ENCODE data around the gene DNAI4. TPM values are rescaled to one million over a fixed set of nuclear protein-coding genes. Genes with fewer than 3 reads are reported as not detected.

The DNAI4 gene
- total RNA-seq, 1 experiment from 2014 or later: 1.4 TPM

DNA sequence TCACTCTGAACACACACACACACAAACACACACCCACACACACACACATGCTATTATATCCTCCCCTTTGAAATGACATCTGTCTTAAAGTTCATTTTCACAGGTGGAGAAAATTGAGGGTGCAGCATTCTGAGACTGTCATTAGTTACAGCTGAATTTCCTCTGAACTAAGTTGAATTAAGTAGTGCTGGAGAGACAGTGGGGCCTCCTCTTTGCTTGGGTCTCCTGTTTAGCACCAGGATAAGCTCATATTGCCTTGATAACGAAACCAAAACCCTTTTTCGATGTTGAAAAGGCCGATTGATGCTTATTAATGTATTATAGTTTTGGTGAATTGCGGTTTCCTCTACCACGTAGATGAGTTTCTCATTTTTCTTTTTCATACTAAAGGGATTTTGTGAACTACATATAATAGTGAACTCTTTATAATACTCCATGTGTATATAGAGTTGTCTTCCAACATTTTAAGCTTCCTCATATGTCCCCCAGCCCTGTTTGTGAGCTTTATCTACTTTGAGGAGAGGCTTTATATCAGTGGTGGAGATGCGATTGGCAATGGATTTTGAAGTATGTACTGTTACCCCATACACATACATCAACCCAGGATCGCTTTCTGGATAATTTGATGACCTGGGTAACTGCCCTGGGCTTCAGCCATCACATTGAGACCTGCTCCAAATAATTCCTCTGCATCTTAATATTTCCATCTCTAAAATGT lies 155.0 kb downstream of the DNAI4 start:
- no peak overlapping the region for H3K4me3 ChIP-seq (ENCODE audit: low read depth, low read length)
- DNase-seq: no peak
- no peak overlapping the region for H3K4me3 Mint-ChIP-seq (ENCODE audit: unreplicated experiment)
- H3K9me3 ChIP-seq: no peaks in the 10 kb centered on the region
- no peaks in the 10 kb centered on the region for H3K27me3 Mint-ChIP-seq (ENCODE audit: insufficient read depth, unreplicated experiment)
- H3K4me1 ChIP-seq: no peaks in the 10 kb centered on the region
- no peaks in the 10 kb centered on the region for H3K4me1 Mint-ChIP-seq (ENCODE audit: low read depth, unreplicated experiment)
- H3K9me3 Mint-ChIP-seq (ENCODE audit: unreplicated experiment): no peaks in the 10 kb centered on the region
- ChIA-PET CTCF (no interaction called here), POLR2A (no interaction called here)
- no peak overlapping the region for H3K27ac Mint-ChIP-seq (ENCODE audit: unreplicated experiment)
- H3K27me3 ChIP-seq (replicated peaks; ENCODE audit: control insufficient read depth, insufficient read depth, low read length): no peaks in the 10 kb centered on the region
- intact Hi-C loops (cut with micrococcal nuclease; ENCODE audit: unreplicated experiment): loop anchor here (5.0 to 10.0 kb wide), 3 partner anchors 165 to 443 kb away; no protein-coding TSS in a partner anchor
- no peaks in the 10 kb centered on the region for H3K36me3 ChIP-seq (ENCODE audit: control insufficient read depth, insufficient read depth, low read length)
- BruUV-seq (replicated peaks): no TSS peak
- no peaks in the 10 kb centered on the region for H3K36me3 Mint-ChIP-seq (ENCODE audit: insufficient read depth, unreplicated experiment)
- no peak for TF ChIP-seq CTCF (IDR thresholded peaks at IDR 0.05; ENCODE audit: insufficient read depth in 1 of 2, low read depth in 1 of 2, low read length in 1 of 2, severe bottlenecking in 1 of 2, unreplicated experiment in 1 of 2)

DNA sequence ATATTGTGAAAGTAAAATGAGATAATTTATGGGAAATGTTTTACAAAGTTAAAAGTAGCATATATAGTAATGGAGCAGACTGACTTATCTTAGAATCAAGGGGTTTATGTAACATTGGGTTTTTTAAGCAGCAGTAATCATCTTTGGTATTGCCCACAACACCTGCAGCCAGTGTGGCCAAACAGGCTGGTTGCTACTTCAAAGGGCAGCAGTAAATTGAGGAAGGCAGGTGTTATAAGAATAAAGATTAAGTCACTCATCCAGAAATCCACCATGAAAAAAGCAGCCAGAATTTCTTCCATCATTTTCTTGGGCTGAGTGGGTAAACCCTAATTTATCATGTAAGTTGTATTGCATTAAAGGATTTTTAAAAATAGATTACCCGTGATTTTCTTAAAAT lies 155.7 kb downstream of the DNAI4 start:
- no peak overlapping the region for H3K4me3 ChIP-seq (ENCODE audit: low read depth, low read length)
- H3K27me3 ChIP-seq (replicated peaks; ENCODE audit: control insufficient read depth, insufficient read depth, low read length): no peaks in the 10 kb centered on the region
- intact Hi-C loops (cut with micrococcal nuclease; ENCODE audit: unreplicated experiment): loop anchor here (5.0 to 10.0 kb wide), 3 partner anchors 166 to 443 kb away; no protein-coding TSS in a partner anchor
- no peaks in the 10 kb centered on the region for H3K9me3 Mint-ChIP-seq (ENCODE audit: unreplicated experiment)
- no peaks in the 10 kb centered on the region for H3K36me3 Mint-ChIP-seq (ENCODE audit: insufficient read depth, unreplicated experiment)
- no peak for TF ChIP-seq CTCF (IDR thresholded peaks at IDR 0.05; ENCODE audit: insufficient read depth in 1 of 2, low read depth in 1 of 2, low read length in 1 of 2, severe bottlenecking in 1 of 2, unreplicated experiment in 1 of 2)
- BruUV-seq (replicated peaks): no TSS peak
- ChIA-PET CTCF (no interaction called here), POLR2A (no interaction called here)
- H3K4me1 ChIP-seq: no peaks in the 10 kb centered on the region
- no peak overlapping the region for H3K27ac Mint-ChIP-seq (ENCODE audit: unreplicated experiment)
- no peaks in the 10 kb centered on the region for H3K9me3 ChIP-seq
- H3K4me3 Mint-ChIP-seq (ENCODE audit: unreplicated experiment): no peak overlapping the region
- H3K36me3 ChIP-seq (ENCODE audit: control insufficient read depth, insufficient read depth, low read length): no peaks in the 10 kb centered on the region
- H3K27me3 Mint-ChIP-seq (ENCODE audit: insufficient read depth, unreplicated experiment): no peaks in the 10 kb centered on the region
- DNase-seq: no peak
- H3K4me1 Mint-ChIP-seq (ENCODE audit: low read depth, unreplicated experiment): no peaks in the 10 kb centered on the region

GRCh38 chr1:66767626-66768025 lies 157.0 kb downstream of the DNAI4 start:
- Histone ChIP-seq H3K9me3 (no peaks in the 10 kb centered on the region), H3K36me3 (ENCODE audit: control insufficient read depth, insufficient read depth, low read length) (no peaks in the 10 kb centered on the region), H3K4me1 (no peaks in the 10 kb centered on the region), H3K27me3 (replicated peaks; ENCODE audit: control insufficient read depth, insufficient read depth, low read length) (no peaks in the 10 kb centered on the region), H3K4me3 (ENCODE audit: low read depth, low read length) (no peak overlapping the region)
- POLR2A ChIA-PET: no interaction called here
- no peaks in the 10 kb centered on the region for H3K9me3 Mint-ChIP-seq (ENCODE audit: unreplicated experiment)
- TF ChIP-seq CTCF (IDR thresholded peaks at IDR 0.05; ENCODE audit: insufficient read depth in 1 of 2, low read depth in 1 of 2, low read length in 1 of 2, severe bottlenecking in 1 of 2, unreplicated experiment in 1 of 2): no peak
- intact Hi-C loops (cut with micrococcal nuclease; ENCODE audit: unreplicated experiment): loop anchor here (5.0 to 10.0 kb wide), 3 partner anchors 167 to 445 kb away; no protein-coding TSS in a partner anchor
- no peak for DNase-seq
- no peaks in the 10 kb centered on the region for H3K4me1 Mint-ChIP-seq (ENCODE audit: low read depth, unreplicated experiment)
- H3K36me3 Mint-ChIP-seq (ENCODE audit: insufficient read depth, unreplicated experiment): no peaks in the 10 kb centered on the region
- BruUV-seq (replicated peaks): no TSS peak
- H3K27ac Mint-ChIP-seq (ENCODE audit: unreplicated experiment): no peak overlapping the region
- CTCF ChIA-PET: no interaction called here
- no peaks in the 10 kb centered on the region for H3K27me3 Mint-ChIP-seq (ENCODE audit: insufficient read depth, unreplicated experiment)
- H3K4me3 Mint-ChIP-seq (ENCODE audit: unreplicated experiment): no peak overlapping the region

Measured in Caco-2 (cell line).